Measurements from ENCODE around the gene SFMBT1.
A peak's percentile ranks its signal among the peaks of the same experiment; 100 is the strongest.

Gene SFMBT1

GRCh38 chr3:53046171-53047170, 598 bp upstream of the SFMBT1 start:
- no peak for DNase-seq (ENCODE audit: low read depth)
- peak; percentile 46 for TF ChIP-seq CTCF (IDR thresholded peaks at IDR 0.05; ENCODE audit: control insufficient read depth, insufficient read depth, low read depth, low read length, missing control alignments)
- peak overlapping the region; percentile 72 for H3K4me3 ChIP-seq (ENCODE audit: control insufficient read depth, low read depth, low read length)

GRCh38 chr3:53044711-53045517, 959 bp downstream of the SFMBT1 start:
- TF ChIP-seq CTCF (IDR thresholded peaks at IDR 0.05; ENCODE audit: control insufficient read depth, insufficient read depth, low read depth, low read length, missing control alignments) = no peak
- DNase-seq (ENCODE audit: low read depth) = no peak
- H3K4me3 ChIP-seq (ENCODE audit: control insufficient read depth, low read depth, low read length) = peak overlapping the region; percentile 73

GRCh38 chr3:53044371-53044710, 1.5 kb downstream of the SFMBT1 start:
- H3K4me3 ChIP-seq (ENCODE audit: control insufficient read depth, low read depth, low read length) = peak overlapping the region; percentile 73
- no peak for DNase-seq (ENCODE audit: low read depth)

GRCh38 chr3:53043738-53044137, 2.1 kb downstream of the SFMBT1 start:
- DNase-seq (ENCODE audit: low read depth) = no peak
- TF ChIP-seq CTCF (IDR thresholded peaks at IDR 0.05; ENCODE audit: control insufficient read depth, insufficient read depth, low read depth, low read length, missing control alignments) = no peak
- no peak overlapping the region for H3K4me3 ChIP-seq (ENCODE audit: control insufficient read depth, low read depth, low read length)

More at GRCh38 chr3:53044371-53044710, 1.5 kb downstream of the SFMBT1 start:
- TF ChIP-seq CTCF (IDR thresholded peaks at IDR 0.05; ENCODE audit: control insufficient read depth, insufficient read depth, low read depth, low read length, missing control alignments) = no peak

GRCh38 chr3:53042651-53043050, 3.2 kb downstream of the SFMBT1 start:
- no peak overlapping the region for H3K4me3 ChIP-seq (ENCODE audit: control insufficient read depth, low read depth, low read length)
- DNase-seq (ENCODE audit: low read depth) = no peak

More at GRCh38 chr3:53042651-53043050, 3.2 kb downstream of the SFMBT1 start:
- TF ChIP-seq CTCF (IDR thresholded peaks at IDR 0.05; ENCODE audit: control insufficient read depth, insufficient read depth, low read depth, low read length, missing control alignments) = no peak

Data from AG09309 (cell line).